HG03139 (cell line): ENCODE data around the gene GNAS.

Experiments
- ATAC-seq: cut with Tn5 transposase; IDR thresholded peaks from one replicate; pipeline ENCODE4 v1.9.1; 2021; ENCODE audit not compliant: unreplicated experiment

The GNAS gene

GRCh38 chr20:58853976-58854637 lies 1.6 kb downstream of the GNAS start:
- no peak for ATAC-seq

GRCh38 chr20:58854638-58855471 lies 2.3 kb downstream of the GNAS start:
- no peak for ATAC-seq

- ATAC-seq = no peak
These were observed 3.2 kb downstream of the GNAS start for GRCh38 chr20:58855506-58856389.

- no peak for ATAC-seq
These were observed 10.7 kb downstream of the GNAS start for GRCh38 chr20:58863044-58863790.

DNA sequence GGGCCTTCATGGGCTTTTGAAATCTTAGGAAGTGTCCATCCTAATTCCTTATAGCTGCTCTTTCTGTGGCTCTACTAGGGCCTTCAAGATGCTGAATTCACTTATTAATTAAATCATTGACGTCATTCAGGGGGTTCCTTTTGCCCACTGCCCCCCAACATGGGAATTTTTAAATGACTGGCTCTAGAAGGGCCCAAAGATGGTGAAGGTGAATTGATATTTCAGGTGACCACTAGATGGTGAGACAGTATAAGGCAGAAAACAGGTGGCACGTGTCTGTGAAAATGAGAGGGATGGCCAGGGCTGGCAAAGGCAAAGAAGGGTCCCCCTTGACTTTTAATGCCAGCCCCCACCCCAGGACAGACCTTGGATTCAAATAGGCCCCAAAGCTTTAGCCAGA lies 11.8 kb downstream of the GNAS start:
- no peak for ATAC-seq

DNA sequence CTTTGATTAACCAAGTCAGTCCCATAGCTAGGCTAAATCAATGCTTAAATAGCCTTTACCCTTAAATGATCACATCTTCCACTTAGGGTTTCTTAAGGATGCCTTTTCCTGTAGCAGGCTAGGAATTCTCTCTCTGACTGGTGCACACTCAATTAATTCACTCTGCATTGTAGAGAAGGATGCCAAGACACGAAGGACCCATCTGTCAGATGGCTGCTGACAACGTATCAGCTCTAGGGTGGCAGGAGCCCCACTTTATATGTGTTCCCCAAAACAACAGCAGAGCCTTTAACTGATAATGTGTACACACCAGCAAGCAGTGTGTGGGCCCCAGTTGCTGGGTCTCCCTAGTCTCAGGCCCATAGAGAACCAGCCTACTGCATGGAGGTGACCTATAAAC lies 13.3 kb downstream of the GNAS start:
- ATAC-seq = no peak

GRCh38 chr20:58867211-58867610 lies 14.7 kb downstream of the GNAS start:
- ATAC-seq = no peak

DNA sequence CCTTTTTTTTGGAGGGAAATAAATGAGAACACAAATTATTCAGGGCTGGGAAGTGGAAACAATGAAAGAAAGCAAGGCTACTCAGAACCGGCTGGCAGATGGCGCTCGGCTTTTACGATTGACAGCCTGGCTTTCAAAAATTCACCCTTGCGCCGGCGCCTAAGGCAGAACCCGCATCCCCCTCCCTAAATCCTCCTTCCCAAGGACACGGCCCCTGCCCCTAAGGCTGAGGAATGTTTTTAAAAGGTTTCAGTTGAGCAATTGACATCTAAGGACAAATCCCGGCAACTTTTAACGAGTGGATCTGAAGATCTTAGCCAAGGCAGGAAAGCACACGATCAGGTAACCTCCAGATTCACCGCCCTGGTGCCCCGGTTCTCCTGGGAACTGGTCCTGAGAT lies 16.3 kb downstream of the GNAS start:
- no peak for ATAC-seq

- ATAC-seq = no peak
These were observed 17.2 kb downstream of the GNAS start for GRCh38 chr20:58869662-58870227.

DNA sequence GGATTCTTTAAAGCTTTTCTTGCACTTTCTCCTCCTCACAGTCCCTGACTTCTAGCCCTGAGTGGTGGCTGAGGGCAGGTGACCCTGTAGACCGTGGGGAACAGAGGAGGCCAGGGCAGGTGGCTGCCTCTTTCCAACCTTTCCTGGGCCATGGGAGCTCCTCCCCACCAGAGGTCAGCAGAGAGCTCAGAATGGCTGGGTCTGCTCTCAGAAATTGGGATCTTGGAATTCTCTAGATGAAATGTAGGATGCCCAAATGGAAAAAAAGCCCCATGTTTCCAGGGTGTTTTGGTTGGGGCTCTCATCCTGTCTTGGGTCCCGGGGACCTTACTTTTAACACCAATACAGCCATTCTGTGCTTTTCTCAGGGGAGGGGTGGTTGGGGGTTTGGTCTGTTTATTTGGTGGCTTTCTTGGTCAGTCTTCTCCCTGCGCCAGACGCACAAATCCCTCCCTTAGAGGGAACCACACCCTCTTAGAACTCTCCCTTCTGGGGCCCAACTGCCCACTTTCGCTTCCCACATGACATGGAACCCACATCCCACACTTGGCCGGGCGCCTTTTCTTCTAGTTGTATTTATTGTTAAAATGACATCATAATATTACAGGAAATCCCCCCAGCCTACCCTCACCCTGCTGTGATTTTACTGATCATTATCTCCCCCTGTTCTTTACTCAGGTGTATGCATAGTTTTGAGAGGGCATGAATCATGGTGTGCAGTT lies 17.9 kb downstream of the GNAS start:
- ATAC-seq = no peak

DNA sequence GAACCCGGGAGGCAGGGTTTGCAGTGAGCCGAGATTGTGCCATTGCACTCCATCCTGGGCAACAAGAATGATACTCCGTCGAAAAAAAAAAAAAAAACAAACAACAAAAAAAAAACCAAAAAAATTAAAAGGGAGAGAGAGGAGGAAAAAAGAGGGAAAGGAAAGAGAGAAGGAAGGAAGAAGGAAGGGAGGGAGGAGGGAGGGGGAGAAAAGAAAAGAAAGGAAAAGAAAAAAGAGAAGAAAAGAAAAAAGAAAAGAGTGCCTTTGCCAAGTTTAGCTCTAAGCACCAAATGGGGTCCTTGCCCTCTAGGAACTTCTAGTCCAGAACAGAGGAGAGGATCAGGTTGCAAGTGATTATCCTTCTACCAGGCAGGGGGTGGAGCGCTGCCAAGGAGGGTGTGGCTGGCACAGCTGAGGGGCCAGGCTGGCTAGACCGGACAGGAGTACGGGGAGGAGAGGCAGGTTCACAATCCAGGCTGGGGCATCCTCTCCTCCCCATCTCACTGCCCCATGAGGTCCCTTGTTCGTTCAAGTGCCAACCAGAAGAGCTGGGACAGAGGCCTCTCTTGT lies 19.1 kb downstream of the GNAS start:
- no peak for ATAC-seq

GRCh38 chr20:58874469-58874868 lies 22.0 kb downstream of the GNAS start:
- ATAC-seq = no peak

DNA sequence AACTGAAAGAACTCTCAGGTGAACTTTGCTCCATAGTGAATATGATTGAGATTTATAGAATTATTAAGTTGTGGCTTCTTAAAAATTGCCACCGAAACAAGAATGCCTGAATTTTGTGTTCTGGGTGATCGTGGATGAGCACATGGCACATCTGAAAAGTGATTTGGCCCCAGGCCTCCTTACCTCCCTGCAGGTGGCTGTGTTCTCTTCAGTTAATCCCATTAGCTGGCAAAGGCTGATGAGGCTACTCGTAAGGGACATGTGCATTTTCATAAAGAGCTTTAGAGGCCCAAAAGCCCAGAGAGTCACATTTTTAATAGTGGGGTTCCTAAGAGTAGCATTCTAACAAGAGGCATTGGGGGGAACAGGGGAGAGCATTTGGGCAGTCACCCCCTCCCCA lies 22.6 kb downstream of the GNAS start:
- ATAC-seq = no peak

DNA sequence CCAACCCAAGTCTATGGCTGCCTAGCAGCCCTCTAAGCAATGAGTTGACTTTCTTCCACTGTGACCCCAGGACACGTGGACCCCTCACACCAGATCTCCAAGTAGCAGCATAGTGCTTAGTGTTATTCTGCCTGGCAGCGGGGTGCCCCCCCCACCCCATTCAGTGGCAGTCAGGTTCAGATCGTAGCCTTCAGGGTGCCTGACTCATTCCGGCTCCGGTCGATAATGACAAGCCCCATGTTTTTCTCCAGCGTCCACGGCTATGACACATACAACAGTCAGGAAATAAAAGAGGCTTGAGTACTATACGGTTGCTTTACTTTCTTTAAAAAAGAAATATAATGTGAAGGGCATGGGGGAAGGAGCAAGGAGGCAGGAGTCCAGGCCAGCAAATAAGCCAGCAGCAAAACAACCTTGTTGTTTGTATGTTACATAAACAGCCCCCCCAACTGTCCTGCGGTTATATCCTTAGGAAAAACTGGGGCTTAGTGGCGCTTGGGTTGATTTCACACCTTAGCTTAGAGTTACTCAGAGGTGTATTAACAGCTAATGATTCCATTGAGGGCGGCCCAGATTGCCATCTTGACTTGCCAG lies 23.1 kb downstream of the GNAS start:
- ATAC-seq = no peak

- ATAC-seq = no peak
These were observed 23.9 kb downstream of the GNAS start for GRCh38 chr20:58876437-58876836.

- no peak for ATAC-seq
These were observed 24.8 kb downstream of the GNAS start for GRCh38 chr20:58877050-58877975.

GRCh38 chr20:58877976-58878360 lies 25.5 kb downstream of the GNAS start:
- ATAC-seq = no peak

GRCh38 chr20:58878399-58878798 lies 25.9 kb downstream of the GNAS start:
- ATAC-seq = no peak
